Thyroid gland (tissue), 4 donors: Measurements from ENCODE around the gene DUSP18. TPM values are rescaled to one million over a fixed set of nuclear protein-coding genes. Genes with fewer than 3 reads are reported as not detected.

Experiments used
- DNase-seq, 2 donors: peaks; one replicate each; pipeline ENCODE4 v3.0.0-alpha.2; 2019
- H3K27ac ChIP-seq, 3 donors: fragments of 200-600 bp; sonication (generic); 1 replicate in 2 of 3; 2 replicates in 1 of 3; pipeline ENCODE4 v1.5.1; 2016 to 2019; ENCODE audit warnings: mild to moderate bottlenecking in 1 of 3, moderate library complexity in 1 of 3
- H3K27me3 ChIP-seq: fragments of 200-600 bp; sonication (generic); one replicate; pipeline ENCODE4 v1.5.1; 2019
- H3K36me3 ChIP-seq, 2 donors: fragments of 200-600 bp; sonication (generic); one replicate each; pipeline ENCODE4 v1.5.1; 2016 to 2019
- H3K4me1 ChIP-seq, 2 donors: fragments of 200-600 bp; sonication (generic); one replicate each; pipeline ENCODE4 v1.5.1; 2017 to 2019
- H3K4me3 ChIP-seq, 3 donors: fragments of 200-600 bp; sonication (generic); replicated peaks in 1 of 3; 1 replicate in 2 of 3; 2 replicates in 1 of 3; pipeline ENCODE4 v1.5.1; 2016; ENCODE audit warnings: mild to moderate bottlenecking in 1 of 3
- H3K9me3 ChIP-seq: fragments of 200-600 bp; sonication (generic); one replicate; pipeline ENCODE4 v1.5.1; 2017
- POLR2A ChIP-seq, 2 donors: fragments of 450-650 bp; IDR thresholded peaks; one replicate each; pipeline ENCODE4 v1.6.1; 2017; ENCODE audit warnings: antibody characterized with exemption in 2 of 2, mild to moderate bottlenecking in 2 of 2, moderate library complexity in 1 of 2
- WGBS, 2 donors: methylation state at CpG; one replicate each; pipeline ENCODE4 v1.1.5; 2017; 5-methylcytosine and 5-hydroxymethylcytosine counted together
- intact Hi-C: fragments of 100-400 bp; cut with DNase I; formaldehyde crosslinking; loops from one replicate; pipeline ENCODE4 v1.15.1; 2023
- total RNA-seq, 4 donors: library from RNA; depleted of rRNA; stranded (reverse); fragments of >200 nt; gene quantifications; one replicate each; pipeline ENCODE4 v1.2.3, GENCODE V29; 2016
- TF ChIP-seq, protein P1 (sequence below), 6 experiments: fragments of 200-600 bp in 3 of 6; fragments of 450-650 bp in 3 of 6; sonication (generic) in 3 of 6; IDR thresholded peaks; one replicate each; pipeline ENCODE4 v1.5.1; 2016 to 2019; ENCODE audit warnings: antibody characterized with exemption in 6 of 6, mild to moderate bottlenecking in 2 of 6, inconsistent platforms in 1 of 6, moderate library complexity in 1 of 6

DUSP18 gene
- total RNA-seq, 4 donors from 2014 or later = 6.9 to 8.4 (median 7.3) TPM

DNA sequence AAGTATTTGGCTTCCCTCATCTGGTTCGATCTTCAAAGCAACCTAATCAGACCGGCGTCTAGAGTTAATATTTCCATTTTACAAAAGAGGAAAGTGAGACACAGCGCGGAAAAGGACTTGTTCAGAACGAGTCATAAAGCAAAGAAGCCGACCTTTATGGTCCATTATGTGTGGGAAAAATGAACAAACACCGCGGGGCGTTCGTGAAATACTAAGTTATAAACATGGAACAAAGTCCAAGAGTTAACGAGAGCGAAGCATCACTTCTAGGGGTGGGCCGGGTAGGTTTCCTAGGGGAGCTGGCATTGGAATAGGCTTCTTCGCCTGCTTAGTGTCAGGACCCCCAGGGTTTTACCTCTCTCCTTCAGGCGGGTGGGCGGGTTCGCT lies 575 bp downstream of the DUSP18 start:
- TF ChIP-seq, protein P1, sequence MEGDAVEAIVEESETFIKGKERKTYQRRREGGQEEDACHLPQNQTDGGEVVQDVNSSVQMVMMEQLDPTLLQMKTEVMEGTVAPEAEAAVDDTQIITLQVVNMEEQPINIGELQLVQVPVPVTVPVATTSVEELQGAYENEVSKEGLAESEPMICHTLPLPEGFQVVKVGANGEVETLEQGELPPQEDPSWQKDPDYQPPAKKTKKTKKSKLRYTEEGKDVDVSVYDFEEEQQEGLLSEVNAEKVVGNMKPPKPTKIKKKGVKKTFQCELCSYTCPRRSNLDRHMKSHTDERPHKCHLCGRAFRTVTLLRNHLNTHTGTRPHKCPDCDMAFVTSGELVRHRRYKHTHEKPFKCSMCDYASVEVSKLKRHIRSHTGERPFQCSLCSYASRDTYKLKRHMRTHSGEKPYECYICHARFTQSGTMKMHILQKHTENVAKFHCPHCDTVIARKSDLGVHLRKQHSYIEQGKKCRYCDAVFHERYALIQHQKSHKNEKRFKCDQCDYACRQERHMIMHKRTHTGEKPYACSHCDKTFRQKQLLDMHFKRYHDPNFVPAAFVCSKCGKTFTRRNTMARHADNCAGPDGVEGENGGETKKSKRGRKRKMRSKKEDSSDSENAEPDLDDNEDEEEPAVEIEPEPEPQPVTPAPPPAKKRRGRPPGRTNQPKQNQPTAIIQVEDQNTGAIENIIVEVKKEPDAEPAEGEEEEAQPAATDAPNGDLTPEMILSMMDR (IDR thresholded peaks at IDR 0.05) = no peak
- TF ChIP-seq POLR2A (IDR thresholded peaks at IDR 0.05) = no peak
- H3K36me3 ChIP-seq = peaks cover 0 to 4% of the 10 kb centered on the region in 2 donors
- 4% methylated on average over 18 of the region's 18 CpGs for WGBS, 2 donors
- H3K27ac ChIP-seq = no peak overlapping the region
- intact Hi-C loops = no loop called here
- no peaks in the 10 kb centered on the region for H3K9me3 ChIP-seq
- peak overlapping the region; percentile 64 to 93 (median 69) for H3K4me3 ChIP-seq
- no peaks in the 10 kb centered on the region for H3K27me3 ChIP-seq
- no peak for DNase-seq
- H3K4me1 ChIP-seq = peaks cover 5 to 12% of the 10 kb centered on the region in 2 donors

DNA sequence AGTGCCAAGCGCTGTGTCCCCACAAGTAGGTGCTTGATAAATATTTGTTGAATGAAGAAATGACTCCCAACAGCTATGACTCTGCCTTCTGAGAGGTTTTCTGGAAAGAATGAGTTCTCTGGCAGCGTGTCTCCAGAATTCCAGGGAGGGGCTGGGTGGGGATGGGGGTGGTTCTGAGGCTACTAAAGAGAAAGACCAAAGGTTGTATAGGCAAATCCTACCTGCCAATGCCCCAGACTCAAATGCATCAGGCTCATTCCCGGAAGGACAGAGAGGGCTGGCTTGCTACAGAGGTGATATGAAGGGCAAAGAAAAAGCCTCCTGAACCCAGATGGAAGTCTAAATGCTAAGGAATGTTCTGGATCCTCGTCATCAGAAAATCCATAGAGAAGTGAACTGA lies 1.9 kb downstream of the DUSP18 start:
- Histone ChIP-seq H3K36me3 (peaks cover 0 to 4% of the 10 kb centered on the region in 2 donors), H3K9me3 (no peaks in the 10 kb centered on the region), H3K4me1 (peaks cover 5 to 12% of the 10 kb centered on the region in 2 donors), H3K27ac (no peak overlapping the region), H3K4me3 (no peak overlapping the region), H3K27me3 (no peaks in the 10 kb centered on the region)
- no peak for TF ChIP-seq POLR2A (IDR thresholded peaks at IDR 0.05)
- TF ChIP-seq, protein P1 (IDR thresholded peaks at IDR 0.05) = no peak
- intact Hi-C loops = no loop called here
- WGBS, 2 donors = 92 to 95% methylated on average over 4 of the region's 4 CpGs
- no peak for DNase-seq

DNA sequence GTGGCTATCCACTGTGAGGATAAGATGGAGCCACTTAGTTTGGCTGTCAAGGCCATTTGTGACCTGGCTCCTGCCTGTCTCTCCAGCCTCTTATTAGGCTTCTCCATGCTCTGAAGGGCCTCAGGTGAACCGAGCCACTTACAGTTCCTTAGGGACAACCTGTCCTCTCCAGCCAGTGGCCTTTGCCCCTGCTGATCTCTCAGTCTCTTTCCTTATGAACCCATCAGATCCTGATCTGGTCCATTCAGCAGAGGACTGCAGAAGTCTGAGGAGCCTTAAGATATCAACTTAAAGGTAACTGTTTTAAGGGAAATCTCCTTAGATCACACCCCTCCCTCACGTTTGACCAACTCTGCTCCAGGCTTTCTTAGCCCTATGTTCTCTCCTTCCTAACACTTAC lies 2.4 kb downstream of the DUSP18 start:
- intact Hi-C loops = no loop called here
- Histone ChIP-seq H3K4me1 (peaks cover 5 to 12% of the 10 kb centered on the region in 2 donors), H3K4me3 (no peak overlapping the region), H3K27me3 (no peaks in the 10 kb centered on the region), H3K9me3 (no peaks in the 10 kb centered on the region), H3K36me3 (peaks cover 0 to 4% of the 10 kb centered on the region in 2 donors), H3K27ac (no peak overlapping the region)
- TF ChIP-seq, protein P1 (IDR thresholded peaks at IDR 0.05) = no peak
- no peak for TF ChIP-seq POLR2A (IDR thresholded peaks at IDR 0.05)
- 82 to 94% methylated on average over 2 of the region's 2 CpGs for WGBS, 2 donors
- DNase-seq = no peak

DNA sequence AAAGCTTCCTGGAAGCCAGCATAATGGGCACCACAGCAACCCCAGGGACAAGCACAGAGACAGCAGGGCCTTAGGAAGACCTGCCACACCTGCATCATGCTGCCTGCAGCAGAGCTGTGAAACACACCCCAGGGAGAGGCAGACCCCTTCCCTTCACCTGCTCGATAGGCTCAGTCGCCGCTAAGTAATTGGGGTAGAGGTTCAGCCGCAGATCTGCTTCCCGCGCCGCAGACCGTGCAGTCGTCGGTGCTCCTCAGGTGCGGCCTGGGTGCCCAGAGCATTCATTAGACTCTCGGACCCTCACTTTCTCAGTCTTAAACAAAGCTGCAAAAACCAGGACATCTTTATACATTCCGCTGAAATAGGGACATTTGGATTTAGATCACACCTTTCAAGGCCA lies 2.9 kb downstream of the DUSP18 start:
- H3K36me3 ChIP-seq = peaks cover 0 to 4% of the 10 kb centered on the region in 2 donors
- WGBS, 2 donors = 94 to 99% methylated on average over 13 of the region's 13 CpGs
- H3K4me1 ChIP-seq = peaks cover 5 to 12% of the 10 kb centered on the region in 2 donors
- no peaks in the 10 kb centered on the region for H3K9me3 ChIP-seq
- H3K27me3 ChIP-seq = no peaks in the 10 kb centered on the region
- intact Hi-C loops = no loop called here
- H3K27ac ChIP-seq = no peak overlapping the region
- no peak overlapping the region for H3K4me3 ChIP-seq
- no peak for DNase-seq
- no peak for TF ChIP-seq POLR2A (IDR thresholded peaks at IDR 0.05)
- TF ChIP-seq, protein P1 (IDR thresholded peaks at IDR 0.05) = no peak

DNA sequence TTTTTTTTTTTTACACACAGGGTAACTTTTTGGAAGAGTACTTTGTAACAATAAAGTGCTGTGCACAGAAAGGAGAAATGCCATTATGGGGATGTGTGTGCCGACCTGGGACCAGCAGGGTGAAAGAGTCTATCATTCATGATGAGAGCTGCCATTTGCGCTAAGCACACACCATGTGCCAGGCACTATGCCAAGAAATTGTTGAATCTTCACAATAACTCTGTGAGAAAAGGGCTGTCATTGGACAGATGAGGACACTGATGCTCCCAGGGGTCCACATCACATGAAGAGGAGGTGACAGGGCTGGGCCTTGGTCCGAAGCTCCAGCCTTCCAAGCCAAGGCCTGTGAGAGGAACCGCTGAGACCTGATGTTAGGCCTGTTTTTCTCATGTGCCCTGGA lies 5.6 kb downstream of the DUSP18 start:
- WGBS, 2 donors = 93% methylated on average over 4 of the region's 4 CpGs
- intact Hi-C loops = no loop called here
- H3K4me1 ChIP-seq = peaks cover 0 to 4% of the 10 kb centered on the region in 2 donors
- no peak overlapping the region for H3K27ac ChIP-seq
- DNase-seq = no peak
- H3K4me3 ChIP-seq = no peak overlapping the region
- H3K36me3 ChIP-seq = peaks cover 0 to 4% of the 10 kb centered on the region in 2 donors
- H3K27me3 ChIP-seq = no peaks in the 10 kb centered on the region
- TF ChIP-seq, protein P1 (IDR thresholded peaks at IDR 0.05) = no peak
- TF ChIP-seq POLR2A (IDR thresholded peaks at IDR 0.05) = no peak
- H3K9me3 ChIP-seq = no peaks in the 10 kb centered on the region
